ENCODE data around the gene ASB11.
"Not testable (repeated sequence)": the region's sequence is repeated elsewhere in the genome, so short reads cannot be mapped to it uniquely, and the experiment has no call there.

ASB11 gene, protein sequence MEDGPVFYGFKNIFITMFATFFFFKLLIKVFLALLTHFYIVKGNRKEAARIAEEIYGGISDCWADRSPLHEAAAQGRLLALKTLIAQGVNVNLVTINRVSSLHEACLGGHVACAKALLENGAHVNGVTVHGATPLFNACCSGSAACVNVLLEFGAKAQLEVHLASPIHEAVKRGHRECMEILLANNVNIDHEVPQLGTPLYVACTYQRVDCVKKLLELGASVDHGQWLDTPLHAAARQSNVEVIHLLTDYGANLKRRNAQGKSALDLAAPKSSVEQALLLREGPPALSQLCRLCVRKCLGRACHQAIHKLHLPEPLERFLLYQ

GRCh38 chrX:15315509-15315908 is at the start of gene ASB11:
Gene ASB11, minus strand, starts transcription at chrX:15315640. Its CDS starts 35 bp downstream, at chrX:15315605.
- FAIRE-seq, result no peak

GRCh38 chrX:15359701-15360100 is 44.3 kb upstream of the ASB11 start:
- no peak for FAIRE-seq

GRCh38 chrX:15358533-15358932 is 43.1 kb upstream of the ASB11 start:
- no peak for FAIRE-seq

DNA sequence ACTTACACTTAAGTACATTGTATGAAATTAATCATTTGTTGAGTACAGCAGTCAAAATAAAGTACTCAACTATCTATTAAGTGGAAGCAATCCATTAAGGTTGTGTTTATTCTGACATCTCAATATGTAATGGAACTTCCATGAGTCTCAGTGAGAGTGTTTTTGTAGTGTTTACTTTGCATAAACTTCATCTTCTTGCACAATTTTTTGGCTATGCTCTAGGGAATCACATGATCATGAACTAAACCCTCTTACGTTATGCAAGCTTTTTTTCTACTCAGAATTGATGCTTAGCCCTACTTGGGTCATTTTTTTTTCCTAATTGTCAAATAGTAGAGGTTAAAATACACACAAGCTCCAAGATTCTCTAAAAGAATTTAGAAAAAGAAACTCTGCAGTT is 41.0 kb upstream of the ASB11 start:
- FAIRE-seq, result no peak

DNA sequence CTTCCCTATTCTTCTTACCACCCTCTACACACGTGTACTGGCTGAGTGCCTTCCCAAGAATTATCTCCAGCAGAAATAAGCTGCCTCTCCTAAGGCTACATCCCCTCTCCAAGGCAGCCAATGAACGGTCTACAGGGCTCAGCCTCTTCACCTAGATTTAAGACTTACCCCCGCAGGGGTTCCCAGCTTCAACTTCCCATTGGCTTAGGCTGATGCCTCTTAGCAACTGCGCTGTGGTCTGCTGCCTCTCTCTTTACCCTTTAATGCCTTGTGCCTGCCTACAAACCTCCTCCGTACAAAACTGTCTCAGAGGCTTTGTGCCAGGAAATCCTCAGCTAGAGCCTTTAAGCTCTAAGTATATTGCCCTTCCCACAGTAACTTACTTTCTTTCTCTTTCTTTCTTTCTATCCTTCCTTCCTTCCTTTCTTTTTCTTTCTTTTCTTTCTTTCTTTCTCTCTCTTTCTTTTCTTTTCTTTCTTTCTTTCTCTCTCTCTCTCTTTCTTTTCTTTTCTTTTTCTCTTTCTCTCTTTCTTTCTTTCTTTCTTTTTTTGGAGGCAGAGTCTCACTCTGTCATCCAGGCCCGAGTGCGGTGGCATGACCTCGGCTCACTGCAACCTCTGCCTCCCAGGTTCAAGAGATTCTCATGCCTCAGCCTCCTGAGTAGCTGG is 35.0 kb upstream of the ASB11 start:
- no peak for FAIRE-seq

DNA sequence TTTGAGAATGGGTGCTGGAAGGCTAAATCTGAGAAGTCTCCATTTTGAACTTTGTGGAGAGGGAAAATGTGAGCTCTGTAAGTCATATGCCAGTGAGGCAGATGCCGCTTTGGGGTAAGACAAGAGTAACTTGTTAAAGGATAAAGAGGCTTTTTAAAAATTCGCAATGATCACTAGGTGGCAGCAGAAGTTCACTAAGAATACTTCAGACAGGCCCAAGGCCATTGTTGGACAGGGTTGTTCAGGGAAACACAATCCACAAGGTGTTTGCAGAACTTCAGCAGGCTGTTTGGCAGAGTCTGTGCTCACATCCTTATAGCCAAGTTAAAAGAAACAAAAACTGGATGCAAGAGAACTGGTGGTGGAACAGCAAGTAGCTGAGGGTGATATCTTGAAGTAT is 33.6 kb upstream of the ASB11 start:
- FAIRE-seq, result peak; percentile 95

DNA sequence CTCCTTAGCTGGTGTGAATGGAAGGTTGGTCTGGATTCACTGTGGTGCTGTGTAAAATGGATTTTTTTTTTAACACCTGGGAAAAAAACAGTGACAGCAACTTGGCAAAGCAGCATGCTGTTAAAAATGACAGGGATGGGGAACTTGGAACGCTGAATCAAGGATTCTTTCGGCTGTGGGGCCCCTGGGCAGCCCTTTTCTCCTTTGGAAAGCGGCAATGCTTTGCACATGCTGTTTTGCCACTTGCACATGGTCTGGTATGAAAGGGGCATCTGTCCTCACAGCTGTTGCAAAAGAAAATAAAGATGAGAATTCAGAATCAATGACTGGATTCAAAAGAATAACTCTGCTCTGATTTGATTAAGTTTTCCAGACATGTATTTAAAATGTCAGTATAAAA is 30.5 kb upstream of the ASB11 start:
- no peak for FAIRE-seq

DNA sequence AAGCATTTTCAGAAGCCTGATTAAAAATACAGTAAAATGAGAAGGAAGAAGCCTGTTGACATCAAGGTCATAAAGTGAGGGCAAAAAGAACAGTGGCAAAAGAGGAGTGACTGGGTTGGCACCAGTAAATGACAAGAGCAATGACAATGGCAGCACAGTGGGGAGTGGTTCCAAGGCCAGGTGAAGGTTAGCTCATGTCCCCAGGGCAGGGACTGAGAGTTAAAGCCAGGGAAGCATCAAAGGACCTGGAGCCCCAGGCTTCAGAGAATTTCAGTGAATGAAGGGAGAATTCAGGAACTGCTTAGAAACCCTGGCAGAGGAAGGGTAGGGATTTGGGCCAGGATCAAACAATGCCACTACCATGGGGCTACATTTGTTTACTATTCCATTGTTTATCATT is 28.7 kb upstream of the ASB11 start:
- no peak for FAIRE-seq

- no peak for FAIRE-seq
Observed at GRCh38 chrX:15343075-15343476, 27.6 kb upstream of the ASB11 start.

- FAIRE-seq, result no peak
Observed at GRCh38 chrX:15340867-15341266, 25.4 kb upstream of the ASB11 start.

DNA sequence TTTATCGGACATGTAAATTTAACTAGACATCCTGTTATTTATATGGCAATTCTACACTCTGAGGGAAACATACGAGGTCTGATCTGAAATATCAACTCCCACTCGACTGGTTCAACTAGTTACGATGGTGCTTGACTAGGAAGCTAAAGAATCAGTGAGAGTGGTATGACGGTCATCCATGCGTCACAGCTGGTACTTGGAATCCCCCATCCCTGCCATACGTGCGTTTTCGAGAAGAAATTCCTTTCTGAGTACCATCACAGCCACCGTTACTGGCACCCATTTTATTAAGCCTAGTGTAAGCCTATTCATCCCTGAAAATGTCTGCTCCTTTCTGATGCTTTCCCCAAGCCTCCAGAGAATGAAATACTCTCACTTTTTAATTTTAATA is 20.6 kb upstream of the ASB11 start:
- FAIRE-seq, result no peak

DNA sequence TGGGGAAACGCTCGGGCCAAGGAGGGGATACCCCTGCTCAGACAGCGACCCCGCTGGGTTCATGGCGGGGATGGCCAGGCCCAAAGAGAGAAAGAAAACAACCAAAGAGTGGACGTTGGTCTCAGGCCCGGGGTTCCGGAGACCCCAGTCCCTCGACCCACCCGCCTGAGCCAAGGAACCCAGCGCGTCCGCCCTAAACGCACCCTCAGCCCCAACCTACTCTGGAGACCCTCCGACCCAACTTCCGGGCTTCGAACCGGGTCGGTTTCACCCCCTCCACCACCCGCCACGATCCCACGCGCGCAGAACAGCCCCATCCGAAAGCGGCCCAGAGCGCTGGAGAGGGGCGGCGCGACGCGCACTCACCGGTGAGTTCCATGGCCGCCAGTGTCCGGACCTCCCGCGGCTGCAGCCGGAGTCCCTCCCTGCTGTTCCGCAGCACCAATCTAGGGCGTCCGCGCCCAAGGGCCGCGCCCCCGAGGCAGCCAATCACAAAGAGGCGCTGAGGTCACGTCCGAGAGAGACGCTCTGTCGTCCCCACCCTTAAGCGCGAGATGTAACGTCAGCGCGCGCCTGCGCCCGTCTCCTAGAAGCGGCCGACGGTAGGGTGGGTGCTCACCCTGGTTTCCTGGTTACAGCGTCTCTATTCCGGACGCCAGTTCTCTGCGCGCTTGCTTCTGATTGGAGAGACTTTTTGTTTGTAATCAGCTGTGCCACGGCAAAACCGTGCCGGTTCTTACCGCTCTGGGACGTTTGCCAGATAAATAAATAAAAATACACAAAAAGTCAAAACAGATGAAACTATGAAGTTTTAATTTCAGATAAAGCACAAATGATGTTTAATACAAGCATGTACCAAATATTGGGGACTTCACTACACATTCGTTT is 19.9 kb upstream of the ASB11 start, which contains the start of gene PIGA:
Gene PIGA, minus strand, starts transcription at position 389 of the 888 bp plus-strand sequence. CDS start 3,593 bp downstream, outside the sequence.
- FAIRE-seq, result peak; percentile 98

GRCh38 chrX:15334561-15334960 is 19.1 kb upstream of the ASB11 start:
- no peak for FAIRE-seq

DNA sequence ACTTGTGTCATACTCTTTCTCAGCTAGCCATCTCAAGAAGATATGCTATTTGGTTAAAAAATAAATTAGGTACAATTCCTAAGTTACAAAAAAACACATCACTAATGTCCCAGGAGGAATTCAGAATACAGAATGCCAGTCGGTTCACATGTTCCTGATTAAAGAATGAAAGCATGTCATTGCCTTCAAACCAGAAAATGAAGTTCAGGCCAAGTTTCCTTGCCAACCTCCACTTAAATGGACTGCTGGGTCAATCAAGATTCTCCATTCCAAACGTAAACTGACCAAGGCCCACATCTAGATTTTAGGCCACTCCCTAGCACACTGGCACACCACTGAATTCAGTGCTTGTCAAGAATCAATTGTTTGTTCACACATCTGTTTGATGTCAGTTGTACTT is 13.4 kb upstream of the ASB11 start:
- FAIRE-seq, result no peak

GRCh38 chrX:15328131-15328530 is 12.7 kb upstream of the ASB11 start:
- no peak for FAIRE-seq

- no peak for FAIRE-seq
Observed at GRCh38 chrX:15322472-15322871, 7.0 kb upstream of the ASB11 start.

- no peak for FAIRE-seq
Observed at GRCh38 chrX:15322072-15322471, 6.6 kb upstream of the ASB11 start.

- no peak for FAIRE-seq
Observed at GRCh38 chrX:15321447-15321846, 6.0 kb upstream of the ASB11 start.

DNA sequence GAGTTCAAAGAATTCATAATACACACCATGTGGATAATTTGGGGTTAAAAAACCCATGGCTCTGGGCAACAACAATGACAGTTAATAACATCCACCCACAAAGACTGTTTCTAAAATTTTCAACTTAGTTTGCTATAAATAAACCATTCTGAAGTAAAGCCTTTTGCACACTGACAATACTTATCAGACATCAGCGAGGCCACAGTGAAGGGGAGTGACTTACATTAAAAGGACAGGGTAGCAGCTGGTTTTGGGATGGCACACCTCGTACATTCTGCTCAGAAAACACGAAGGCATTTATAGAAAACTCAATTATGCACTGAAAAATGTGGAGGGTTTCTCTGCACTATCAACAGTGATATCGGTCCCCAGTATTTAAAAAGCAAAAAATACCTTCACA is 4.9 kb upstream of the ASB11 start:
- FAIRE-seq, result no peak

DNA sequence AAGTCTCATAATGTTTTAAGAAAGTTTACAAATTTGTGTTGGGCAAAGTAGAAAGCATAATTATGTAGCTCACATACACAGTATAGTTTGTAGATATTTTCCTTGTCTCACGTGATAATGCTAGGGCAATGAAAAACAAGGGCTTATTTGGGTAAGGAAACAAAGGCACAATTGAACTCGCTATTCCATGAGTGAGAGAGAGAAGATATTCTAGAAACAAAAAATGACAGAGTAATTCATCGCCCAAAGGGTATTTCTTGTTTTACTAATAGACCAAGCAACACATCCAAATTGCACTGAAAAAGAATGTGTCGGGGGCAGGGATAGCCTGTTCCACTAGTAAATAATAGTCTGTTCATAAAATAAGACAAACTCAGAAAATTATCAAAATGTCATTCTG is 3.6 kb upstream of the ASB11 start:
- FAIRE-seq, result no peak

GRCh38 chrX:15314472-15314871 is 968 bp downstream of the ASB11 start:
- no peak for FAIRE-seq

GRCh38 chrX:15311119-15311518 is 4.3 kb downstream of the ASB11 start:
- FAIRE-seq, result no peak

DNA sequence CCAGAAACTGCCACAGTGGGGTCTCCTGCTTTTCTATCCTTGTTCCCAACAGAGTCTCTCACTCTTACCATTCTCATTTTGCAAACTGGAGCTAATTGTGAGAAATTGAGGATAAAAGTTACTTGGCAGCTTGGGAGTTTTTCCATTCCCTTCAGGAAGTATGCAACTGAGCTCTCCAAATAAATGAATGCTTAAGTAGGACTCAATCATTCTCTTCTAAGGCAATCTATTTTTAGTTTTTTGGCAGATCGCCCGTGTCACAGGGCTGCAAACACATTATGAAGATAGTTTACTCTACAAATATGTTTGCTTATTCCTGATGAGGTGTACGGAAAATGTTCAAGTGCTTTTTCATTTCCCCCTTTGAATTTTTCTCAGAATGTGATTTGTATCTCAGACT is 5.3 kb downstream of the ASB11 start:
- FAIRE-seq, result no peak

DNA sequence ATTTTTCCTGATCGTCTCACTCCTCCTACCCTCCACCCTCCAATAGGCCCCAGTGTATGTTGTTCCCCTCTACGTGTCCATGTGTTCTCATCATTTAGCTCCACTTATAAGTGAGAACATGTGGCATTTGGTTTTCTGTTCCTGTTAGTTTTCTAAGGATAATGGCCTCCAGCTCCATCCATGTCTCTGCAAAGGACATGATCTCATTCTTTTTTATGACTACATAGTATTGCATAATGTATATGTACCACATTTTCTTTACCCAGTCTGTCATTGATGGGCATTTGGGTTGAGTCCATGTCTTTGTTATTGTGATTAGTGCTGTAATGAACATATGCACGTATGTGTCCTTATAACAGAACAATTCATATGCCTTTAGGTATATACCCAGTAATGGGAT is 9.5 kb downstream of the ASB11 start:
- not testable (repeated sequence) for FAIRE-seq
